Activated naive CD8-positive, alpha-beta T cell treated with anti-CD3 and anti-CD28 coated beads, Interleukin-2, amount 50 U/mL, for 24 hours (primary cell): ENCODE results near the gene TBPL2.
A peak's percentile ranks its signal among the peaks of the same experiment; 100 is the strongest.

Experiments used
- ATAC-seq: fragments of 150-1000 bp; cut with Tn5 transposase; one replicate; pipeline ENCODE4 v1.10.0; 2021
- DNase-seq: peaks from one replicate; pipeline ENCODE4 v3.0.0; 2021
- H3K27ac Mint-ChIP-seq: one replicate; pipeline ENCODE4 v1.8.0; 2021; ENCODE audit warnings: mild to moderate bottlenecking, mixed read lengths
- H3K27me3 Mint-ChIP-seq: one replicate; pipeline ENCODE4 v1.8.0; 2021; ENCODE audit warnings: mixed read lengths
- H3K36me3 Mint-ChIP-seq: one replicate; pipeline ENCODE4 v1.8.0; 2021; ENCODE audit warnings: low read depth, mixed read lengths
- H3K4me1 Mint-ChIP-seq: one replicate; pipeline ENCODE4 v1.8.0; 2021; ENCODE audit warnings: mixed read lengths
- H3K4me3 Mint-ChIP-seq: one replicate; pipeline ENCODE4 v1.8.0; 2021; ENCODE audit warnings: mild to moderate bottlenecking, moderate library complexity, mixed read lengths
- H3K9me3 Mint-ChIP-seq: one replicate; pipeline ENCODE4 v1.8.0; 2021; ENCODE audit warnings: mixed read lengths

The TBPL2 gene

GRCh38 chr14:55377236-55377635 lies 63.2 kb downstream of the TBPL2 start:
- H3K27ac Mint-ChIP-seq, result no peak overlapping the region
- H3K36me3 Mint-ChIP-seq, result peaks cover 47% of the 10 kb centered on the region
- H3K4me1 Mint-ChIP-seq, result peaks cover 52% of the 10 kb centered on the region
- no peak overlapping the region for H3K4me3 Mint-ChIP-seq
- no peaks in the 10 kb centered on the region for H3K9me3 Mint-ChIP-seq
- H3K27me3 Mint-ChIP-seq, result no peaks in the 10 kb centered on the region
- DNase-seq (no peak), ATAC-seq (no peak)

DNA sequence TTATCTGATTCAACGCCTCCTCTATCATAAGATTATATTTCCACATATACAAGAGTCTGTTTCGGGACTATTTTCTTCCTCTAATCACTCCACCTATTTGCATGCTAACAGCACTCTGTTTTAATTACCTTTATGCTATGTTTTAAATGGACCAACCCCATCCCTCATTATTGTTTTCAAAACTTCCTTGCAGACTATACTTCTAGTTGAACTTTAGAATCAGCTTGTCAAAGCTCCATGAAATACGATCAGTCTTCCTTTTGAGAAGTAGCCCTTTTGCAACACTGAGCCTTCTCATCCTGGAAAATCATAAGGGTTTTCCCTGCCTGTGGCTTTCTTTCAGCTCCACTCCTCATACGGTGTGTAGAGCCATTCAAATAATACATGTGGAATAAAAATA lies 65.6 kb downstream of the TBPL2 start:
- Mint-ChIP-seq H3K4me1 (peaks cover 48% of the 10 kb centered on the region), H3K4me3 (peak overlapping the region; percentile 64), H3K27ac (peak overlapping the region; percentile 94), H3K36me3 (peaks cover 49% of the 10 kb centered on the region), H3K9me3 (no peaks in the 10 kb centered on the region), H3K27me3 (no peaks in the 10 kb centered on the region)
- ATAC-seq, result peak; percentile 25
- no peak for DNase-seq

GRCh38 chr14:55373784-55374705 lies 66.4 kb downstream of the TBPL2 start:
- Mint-ChIP-seq H3K9me3 (no peaks in the 10 kb centered on the region), H3K36me3 (peaks cover 53% of the 10 kb centered on the region), H3K27me3 (no peaks in the 10 kb centered on the region), H3K4me3 (peak overlapping the region; percentile 64), H3K27ac (peak overlapping the region; percentile 94), H3K4me1 (peaks cover 48% of the 10 kb centered on the region)
- ATAC-seq (peak; percentile 90), DNase-seq (peak; percentile 12)

- H3K27me3 Mint-ChIP-seq, result no peaks in the 10 kb centered on the region
- peak overlapping the region; percentile 94 for H3K27ac Mint-ChIP-seq
- no peaks in the 10 kb centered on the region for H3K9me3 Mint-ChIP-seq
- ATAC-seq (peak; percentile 38), DNase-seq (no peak)
- peaks cover 48% of the 10 kb centered on the region for H3K4me1 Mint-ChIP-seq
- H3K4me3 Mint-ChIP-seq, result peak overlapping the region; percentile 21
- peaks cover 54% of the 10 kb centered on the region for H3K36me3 Mint-ChIP-seq
Measured at GRCh38 chr14:55372825-55373224, 67.6 kb downstream of the TBPL2 start.

DNA sequence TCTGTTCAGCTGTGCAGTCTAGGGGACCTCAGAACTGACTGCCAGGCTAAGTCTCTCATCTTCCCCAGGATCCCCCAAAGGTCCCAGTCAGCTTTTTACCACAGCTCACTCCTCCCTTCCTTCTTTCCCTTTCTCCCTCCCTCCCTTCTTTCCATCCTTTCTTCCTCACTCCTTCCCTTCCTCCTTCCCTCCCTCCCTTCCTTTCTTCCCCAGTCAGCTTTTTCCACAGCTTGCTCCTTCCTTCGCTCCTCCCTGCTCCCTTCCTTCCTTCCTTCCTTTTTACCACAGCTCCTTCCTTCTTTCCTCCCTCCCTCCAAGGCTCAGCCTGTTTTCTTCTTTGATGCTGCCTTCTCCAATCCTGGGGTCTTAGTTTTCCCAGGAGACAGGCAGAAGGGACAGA lies 68.0 kb downstream of the TBPL2 start:
- Mint-ChIP-seq H3K4me1 (peaks cover 48% of the 10 kb centered on the region), H3K27me3 (no peaks in the 10 kb centered on the region), H3K4me3 (no peak overlapping the region), H3K36me3 (peaks cover 54% of the 10 kb centered on the region), H3K27ac (peak overlapping the region; percentile 94), H3K9me3 (no peaks in the 10 kb centered on the region)
- ATAC-seq, result no peak
- no peak for DNase-seq

GRCh38 chr14:55370883-55371455 lies 69.4 kb downstream of the TBPL2 start:
- Mint-ChIP-seq H3K27ac (peak overlapping the region; percentile 35), H3K4me3 (no peak overlapping the region), H3K27me3 (no peaks in the 10 kb centered on the region), H3K9me3 (no peaks in the 10 kb centered on the region), H3K36me3 (peaks cover 44% of the 10 kb centered on the region), H3K4me1 (peaks cover 43% of the 10 kb centered on the region)
- ATAC-seq (no peak), DNase-seq (no peak)

- Mint-ChIP-seq H3K9me3 (no peaks in the 10 kb centered on the region), H3K27ac (no peak overlapping the region), H3K4me1 (peaks cover 2% of the 10 kb centered on the region), H3K27me3 (no peaks in the 10 kb centered on the region), H3K4me3 (no peak overlapping the region), H3K36me3 (peaks cover 33% of the 10 kb centered on the region)
- no peak for ATAC-seq
- DNase-seq, result no peak
Measured at GRCh38 chr14:55366271-55366670, 74.1 kb downstream of the TBPL2 start.
